ENCODE results near the gene C6orf52.

DNA sequence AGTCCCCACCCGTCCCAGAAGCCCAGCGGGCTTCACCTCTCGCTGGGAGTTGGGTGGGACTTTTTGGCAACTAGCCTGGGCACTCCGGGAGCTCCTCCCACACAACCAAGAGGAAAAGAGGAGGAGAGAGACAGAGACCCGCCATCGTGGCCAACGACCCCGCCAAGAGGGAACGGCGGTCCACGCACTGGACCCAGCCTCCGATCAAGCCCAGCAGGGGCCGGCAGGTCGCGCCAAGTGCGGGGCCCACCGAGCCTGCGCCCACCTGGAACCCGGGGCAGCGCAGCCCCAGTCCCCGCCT, 25.5 kb upstream of the C6orf52 start:
- TF ChIP-seq EP300 (IDR thresholded peaks at IDR 0.05) = no peak
- TF ChIP-seq, protein P1, sequence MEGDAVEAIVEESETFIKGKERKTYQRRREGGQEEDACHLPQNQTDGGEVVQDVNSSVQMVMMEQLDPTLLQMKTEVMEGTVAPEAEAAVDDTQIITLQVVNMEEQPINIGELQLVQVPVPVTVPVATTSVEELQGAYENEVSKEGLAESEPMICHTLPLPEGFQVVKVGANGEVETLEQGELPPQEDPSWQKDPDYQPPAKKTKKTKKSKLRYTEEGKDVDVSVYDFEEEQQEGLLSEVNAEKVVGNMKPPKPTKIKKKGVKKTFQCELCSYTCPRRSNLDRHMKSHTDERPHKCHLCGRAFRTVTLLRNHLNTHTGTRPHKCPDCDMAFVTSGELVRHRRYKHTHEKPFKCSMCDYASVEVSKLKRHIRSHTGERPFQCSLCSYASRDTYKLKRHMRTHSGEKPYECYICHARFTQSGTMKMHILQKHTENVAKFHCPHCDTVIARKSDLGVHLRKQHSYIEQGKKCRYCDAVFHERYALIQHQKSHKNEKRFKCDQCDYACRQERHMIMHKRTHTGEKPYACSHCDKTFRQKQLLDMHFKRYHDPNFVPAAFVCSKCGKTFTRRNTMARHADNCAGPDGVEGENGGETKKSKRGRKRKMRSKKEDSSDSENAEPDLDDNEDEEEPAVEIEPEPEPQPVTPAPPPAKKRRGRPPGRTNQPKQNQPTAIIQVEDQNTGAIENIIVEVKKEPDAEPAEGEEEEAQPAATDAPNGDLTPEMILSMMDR (IDR thresholded peaks at IDR 0.05) = no peak
- no peak for TF ChIP-seq POLR2AphosphoS5 (IDR thresholded peaks at IDR 0.05)

Data from upper lobe of left lung (tissue), 4 donors.